GM23338 (cell line): Measurements from ENCODE around the gene ZNF174.

ENCODE experiments used
- EZH2 ChIP-seq: fragments of 200-600 bp; sonication (generic); IDR thresholded peaks from one replicate; pipeline ENCODE4 v1.8.0; 2017; ENCODE audit warnings: antibody characterized with exemption, mild to moderate bottlenecking, low read depth; ENCODE audit not compliant: unreplicated experiment
- EZH2phosphoT487 ChIP-seq: fragments of 200-600 bp; sonication (generic); IDR thresholded peaks from one replicate; pipeline ENCODE4 v1.8.1; 2018; ENCODE audit warnings: antibody characterized with exemption; ENCODE audit not compliant: unreplicated experiment
- POLR2AphosphoS5 ChIP-seq: IDR thresholded peaks from 2 replicates; pipeline ENCODE4 v1.6.1; 2016; ENCODE audit warnings: antibody characterized with exemption, low read depth
- TF ChIP-seq, protein P1 (sequence below), 2 experiments: fragments of 200-600 bp in 1 of 2; sonication (generic) in 1 of 2; conservative IDR thresholded peaks; 2 replicates each; pipeline versions ENCODE4 v1.5.1 to v1.6.1; 2016 to 2017; ENCODE audit warnings: antibody characterized with exemption in 2 of 2, low read depth in 2 of 2, mild to moderate bottlenecking in 2 of 2, moderate library complexity in 1 of 2

DNA sequence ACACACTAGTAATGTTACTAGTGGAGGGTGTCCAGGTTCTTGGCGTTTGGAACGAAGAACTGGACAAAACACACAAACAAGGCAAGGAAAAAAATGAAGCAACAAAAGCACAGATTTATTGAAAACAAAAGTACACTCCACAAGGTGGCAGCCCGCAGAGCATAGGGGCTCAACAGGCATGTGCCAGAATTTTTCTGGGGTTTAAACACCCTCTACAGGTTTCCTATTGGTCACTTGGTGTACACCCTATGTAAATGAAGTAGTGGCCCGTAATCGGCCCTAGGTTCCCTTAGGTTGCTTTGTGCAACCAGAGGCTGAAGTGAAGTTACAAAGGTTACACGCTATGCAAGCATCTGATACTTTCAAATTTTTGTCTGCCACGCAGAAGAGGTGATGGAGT lies 37.2 kb upstream of the ZNF174 start:
- TF ChIP-seq, protein P1, sequence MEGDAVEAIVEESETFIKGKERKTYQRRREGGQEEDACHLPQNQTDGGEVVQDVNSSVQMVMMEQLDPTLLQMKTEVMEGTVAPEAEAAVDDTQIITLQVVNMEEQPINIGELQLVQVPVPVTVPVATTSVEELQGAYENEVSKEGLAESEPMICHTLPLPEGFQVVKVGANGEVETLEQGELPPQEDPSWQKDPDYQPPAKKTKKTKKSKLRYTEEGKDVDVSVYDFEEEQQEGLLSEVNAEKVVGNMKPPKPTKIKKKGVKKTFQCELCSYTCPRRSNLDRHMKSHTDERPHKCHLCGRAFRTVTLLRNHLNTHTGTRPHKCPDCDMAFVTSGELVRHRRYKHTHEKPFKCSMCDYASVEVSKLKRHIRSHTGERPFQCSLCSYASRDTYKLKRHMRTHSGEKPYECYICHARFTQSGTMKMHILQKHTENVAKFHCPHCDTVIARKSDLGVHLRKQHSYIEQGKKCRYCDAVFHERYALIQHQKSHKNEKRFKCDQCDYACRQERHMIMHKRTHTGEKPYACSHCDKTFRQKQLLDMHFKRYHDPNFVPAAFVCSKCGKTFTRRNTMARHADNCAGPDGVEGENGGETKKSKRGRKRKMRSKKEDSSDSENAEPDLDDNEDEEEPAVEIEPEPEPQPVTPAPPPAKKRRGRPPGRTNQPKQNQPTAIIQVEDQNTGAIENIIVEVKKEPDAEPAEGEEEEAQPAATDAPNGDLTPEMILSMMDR (conservative IDR thresholded peaks at IDR 0.05; ENCODE audit: low read depth in 2 of 2), result 0 out of 4 replicates have a peak, but pooled peaks of 1 of the 2 experiments have one; percentile 1
- no peak for TF ChIP-seq EZH2
- TF ChIP-seq POLR2AphosphoS5, result no peak
- TF ChIP-seq EZH2phosphoT487, result no peak
